DOHH2 (cell line): ENCODE data around the gene WWOX.

ENCODE experiments used
- CTCF ChIP-seq: fragments of 200-600 bp; sonication (generic); IDR thresholded peaks from one replicate; pipeline ENCODE4 v1.5.1; 2014; ENCODE audit warnings: antibody characterized with exemption, mild to moderate bottlenecking, low read depth, low read length; ENCODE audit not compliant: poor library complexity, severe bottlenecking
- EZH2phosphoT487 ChIP-seq: fragments of 200-600 bp; sonication (generic); IDR thresholded peaks from 2 replicates; pipeline ENCODE4 v1.6.1; 2017; ENCODE audit warnings: borderline replicate concordance, mild to moderate bottlenecking, antibody characterized with exemption, low read length, moderate library complexity, mixed read lengths

- TF ChIP-seq CTCF (no peak), EZH2phosphoT487 (no peak)
Measured at GRCh38 chr16:78504401-78504851, 405.0 kb downstream of the WWOX start.
